ENCODE results near the gene ATP1B4. TPM values are rescaled to one million over a fixed set of nuclear protein-coding genes. Genes with fewer than 3 reads are reported as not detected.

ATP1B4 gene
- total RNA-seq = not detected in 2 replicates

GRCh38 chrX:120361764-120362305 is at the start of gene ATP1B4:
ATP1B4 (plus strand) TSS chrX:120362089; CDS start chrX:120362169, 80 bp downstream.

Other genes with a start within 250 kb of the ATP1B4 start
- not detected in 2 replicates for gene RHOXF1, start 246.2 kb upstream of the ATP1B4 start, total RNA-seq
- gene RHOXF2, start 203.5 kb upstream of the ATP1B4 start, total RNA-seq = not detected in 2 replicates
- gene ZBTB33, start 111.3 kb upstream of the ATP1B4 start, total RNA-seq = 8.8 and 11.2 TPM in 2 replicates
- not detected in 2 replicates for gene TMEM255A, start 50.6 kb upstream of the ATP1B4 start, total RNA-seq
- gene LAMP2, start 107.2 kb downstream of the ATP1B4 start, total RNA-seq = 143 and 168 TPM in 2 replicates
- 50.4 and 82.8 TPM in 2 replicates for gene CUL4B, start 198.9 kb downstream of the ATP1B4 start, total RNA-seq
- 33.2 and 62.5 TPM in 2 replicates for gene MCTS1, start 242.0 kb downstream of the ATP1B4 start, total RNA-seq

Data from cardiac atrium fibroblast (primary cell).